Peyer's patch (tissue), 4 donors: ENCODE measurements around the gene ARL5A. TPM values are rescaled to one million over a fixed set of nuclear protein-coding genes. Genes with fewer than 3 reads are reported as not detected.

Experiments used
- DNase-seq, 3 donors: peaks; one replicate each; pipeline ENCODE4 v3.0.0-alpha.2; 2017 to 2019
- H3K27ac ChIP-seq, 4 donors: fragments of 200-600 bp; sonication (generic); one replicate each; pipeline ENCODE4 v1.5.1; 2016 to 2019
- H3K27me3 ChIP-seq, 2 donors: fragments of 200-600 bp; sonication (generic); one replicate each; pipeline ENCODE4 v1.5.1; 2019
- H3K36me3 ChIP-seq, 3 donors: fragments of 200-600 bp; sonication (generic); one replicate each; pipeline ENCODE4 v1.5.1; 2016 to 2019
- H3K4me1 ChIP-seq, 4 donors: fragments of 200-600 bp; sonication (generic); one replicate each; pipeline ENCODE4 v1.5.1; 2016 to 2019
- H3K4me3 ChIP-seq, 4 donors: fragments of 200-600 bp; sonication (generic); 1 replicate in 3 of 4; 2 replicates in 1 of 4; pipeline ENCODE4 v1.5.1; 2016 to 2019; ENCODE audit warnings: mild to moderate bottlenecking in 1 of 4
- H3K9me3 ChIP-seq, 4 donors: fragments of 200-600 bp; sonication (generic); one replicate each; pipeline ENCODE4 v1.5.1; 2016 to 2019; ENCODE audit warnings: mild to moderate bottlenecking in 1 of 4
- CTCF ChIP-seq, 6 experiments: fragments of 450-650 bp in 4 of 6; fragments of 200-600 bp in 2 of 6; sonication (generic) in 1 of 6; IDR thresholded peaks; one replicate each; pipeline ENCODE4 v1.5.1; 2017 to 2019; ENCODE audit warnings: antibody characterized with exemption in 6 of 6, mild to moderate bottlenecking in 3 of 6, moderate library complexity in 1 of 6
- POLR2A ChIP-seq, 2 donors: fragments of 450-650 bp; IDR thresholded peaks; one replicate each; pipeline ENCODE4 v1.5.1; 2017; ENCODE audit warnings: antibody characterized with exemption in 2 of 2, mild to moderate bottlenecking in 2 of 2, moderate library complexity in 2 of 2
- total RNA-seq, 4 donors: library from RNA; depleted of rRNA; stranded (reverse); fragments of >200 nt; gene quantifications; one replicate each; pipeline ENCODE4 v1.1.0, GENCODE V29; 2016

ARL5A gene
- total RNA-seq, 4 donors from 2014 or later, result 34.7 to 85.5 (median 56.5) TPM

DNA sequence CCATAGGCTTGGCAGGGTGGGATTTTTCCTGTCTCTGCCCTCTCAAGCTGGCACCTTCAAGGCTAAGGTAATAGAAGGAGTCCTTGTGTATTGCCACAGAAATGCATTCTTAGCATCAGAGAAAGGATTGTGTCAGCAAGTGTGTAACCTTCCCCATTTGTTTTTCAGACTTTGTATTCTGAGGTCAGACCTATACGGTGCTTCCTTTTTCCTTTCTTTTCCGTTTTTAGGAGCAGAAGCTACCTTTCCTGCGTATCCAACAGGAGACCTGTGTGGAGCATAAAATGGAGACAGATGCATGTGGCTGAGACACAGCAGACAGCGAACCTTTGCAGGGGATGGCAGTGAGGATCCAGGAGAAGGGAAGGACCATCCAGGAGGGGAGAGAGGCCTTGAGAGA is 46.6 kb downstream of the ARL5A start:
- no peak overlapping the region for H3K27ac ChIP-seq
- no peaks in the 10 kb centered on the region for H3K9me3 ChIP-seq
- no peaks in the 10 kb centered on the region for H3K27me3 ChIP-seq
- H3K36me3 ChIP-seq, result peaks cover 0 to 17% (median 0%) of the 10 kb centered on the region in 3 donors
- TF ChIP-seq POLR2A (IDR thresholded peaks at IDR 0.05), result no peak
- TF ChIP-seq CTCF (IDR thresholded peaks at IDR 0.05), result no peak
- H3K4me3 ChIP-seq, result no peak overlapping the region
- H3K4me1 ChIP-seq, result no peaks in the 10 kb centered on the region
- DNase-seq, result no peak

GRCh38 chr2:151780938-151781337 is 47.3 kb downstream of the ARL5A start:
- Histone ChIP-seq H3K9me3 (no peaks in the 10 kb centered on the region), H3K27ac (no peak overlapping the region), H3K4me3 (no peak overlapping the region), H3K4me1 (no peaks in the 10 kb centered on the region), H3K36me3 (peaks cover 0 to 17% (median 0%) of the 10 kb centered on the region in 3 donors), H3K27me3 (no peaks in the 10 kb centered on the region)
- no peak for DNase-seq
- TF ChIP-seq CTCF (IDR thresholded peaks at IDR 0.05) (no peak), POLR2A (IDR thresholded peaks at IDR 0.05) (no peak)

DNA sequence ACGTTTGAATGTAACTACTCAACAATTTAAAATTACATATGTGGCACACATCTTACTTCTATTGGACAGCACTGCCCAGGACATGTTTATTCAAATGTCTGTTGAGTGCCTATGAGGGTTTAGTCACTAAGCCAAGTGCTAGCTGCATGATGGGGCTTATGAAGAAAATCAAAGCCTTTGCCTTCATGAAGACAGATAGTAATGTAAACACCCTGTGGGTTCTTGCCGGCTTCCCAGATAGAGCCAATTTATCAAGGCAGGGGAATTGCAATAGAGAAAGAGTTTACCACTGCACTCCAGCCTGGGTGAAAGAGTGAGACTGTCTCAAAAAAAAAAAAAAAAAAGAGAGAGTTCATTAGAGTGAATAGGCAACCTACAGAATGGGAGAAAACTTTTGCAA is 50.3 kb downstream of the ARL5A start:
- TF ChIP-seq CTCF (IDR thresholded peaks at IDR 0.05), result no peak
- TF ChIP-seq POLR2A (IDR thresholded peaks at IDR 0.05), result no peak
- Histone ChIP-seq H3K27ac (no peak overlapping the region), H3K4me3 (no peak overlapping the region), H3K4me1 (no peaks in the 10 kb centered on the region), H3K36me3 (peaks cover 0 to 9% (median 0%) of the 10 kb centered on the region in 3 donors), H3K27me3 (no peaks in the 10 kb centered on the region), H3K9me3 (no peaks in the 10 kb centered on the region)
- no peak for DNase-seq

DNA sequence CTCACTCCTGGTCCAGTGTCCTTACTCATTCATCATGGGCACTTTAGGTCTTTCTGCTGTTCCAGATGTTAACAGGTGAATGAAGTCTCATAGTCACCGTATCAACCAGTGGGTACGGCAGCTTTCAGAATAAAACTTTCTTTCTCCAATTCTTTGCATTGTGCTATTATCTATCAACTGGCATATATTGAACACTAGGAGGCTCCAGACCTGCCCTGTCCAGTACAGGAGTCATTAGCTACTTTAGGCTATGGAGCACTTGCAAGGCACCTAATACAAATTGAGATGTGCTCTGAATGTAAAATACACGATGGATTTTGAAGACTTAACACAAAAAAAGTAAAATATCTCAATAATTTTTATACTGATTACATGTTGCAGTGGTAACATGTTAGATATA is 50.7 kb downstream of the ARL5A start:
- Histone ChIP-seq H3K27me3 (no peaks in the 10 kb centered on the region), H3K4me1 (no peaks in the 10 kb centered on the region), H3K27ac (no peak overlapping the region), H3K9me3 (no peaks in the 10 kb centered on the region), H3K36me3 (peaks cover 0 to 9% (median 0%) of the 10 kb centered on the region in 3 donors), H3K4me3 (no peak overlapping the region)
- DNase-seq, result no peak
- TF ChIP-seq CTCF (IDR thresholded peaks at IDR 0.05), result no peak
- TF ChIP-seq POLR2A (IDR thresholded peaks at IDR 0.05), result no peak

- H3K4me3 ChIP-seq, result no peak overlapping the region
- TF ChIP-seq POLR2A (IDR thresholded peaks at IDR 0.05) (no peak), CTCF (IDR thresholded peaks at IDR 0.05) (no peak)
- H3K36me3 ChIP-seq, result peaks cover 0 to 9% (median 0%) of the 10 kb centered on the region in 3 donors
- H3K9me3 ChIP-seq, result no peaks in the 10 kb centered on the region
- no peak overlapping the region for H3K27ac ChIP-seq
- no peak for DNase-seq
- H3K4me1 ChIP-seq, result peaks cover 0 to 6% (median 1%) of the 10 kb centered on the region in 4 donors
- no peaks in the 10 kb centered on the region for H3K27me3 ChIP-seq
Observed at GRCh38 chr2:151776367-151776766, 51.9 kb downstream of the ARL5A start.
